B cell (primary cell): ENCODE results near the gene PFDN6. TPM values are rescaled to one million over a fixed set of nuclear protein-coding genes. Genes with fewer than 3 reads are reported as not detected.

ENCODE experiments used
- ATAC-seq: fragments of 200-7000 bp; cut with Tn5 transposase; one replicate; pipeline ENCODE4 v1.10.0; 2021; ENCODE audit warnings: low read depth, mild to moderate bottlenecking, moderate number of reproducible peaks, moderate library complexity
- CTCF ChIA-PET: fragments of 350-600 bp; sonication (Branson Sonifier 250); formaldehyde crosslinking; loops from one replicate; lab custom pipeline; 2021; ENCODE audit warnings: antibody characterized with exemption, inconsistent platforms; lab: Charles Lee
- POLR2A ChIA-PET: fragments of 350-600 bp; sonication (Branson Sonifier 250); formaldehyde crosslinking; loops from one replicate; lab custom pipeline; 2021; ENCODE audit warnings: antibody characterized with exemption; lab: Charles Lee
- DNase-seq: peaks from one replicate; pipeline ENCODE4 v3.0.0; 2013
- H2AFZ ChIP-seq: 2 replicates; pipeline ENCODE4 v1.6.1; 2012; ENCODE audit warnings: mild to moderate bottlenecking, low read depth, low read length; ENCODE audit not compliant: insufficient read depth, poor library complexity, severe bottlenecking
- H3K27ac ChIP-seq, 2 donors: 1 replicate in 1 of 2; 2 replicates in 1 of 2; pipeline ENCODE4 v1.5.1; 2012 to 2013; ENCODE audit warnings: low read length in 2 of 2, mild to moderate bottlenecking in 2 of 2, moderate library complexity in 1 of 2
- H3K27me3 ChIP-seq, 4 experiments: fragments of 200-600 bp in 1 of 4; sonication (generic) in 1 of 4; replicated peaks in 1 of 4; 1 replicate in 2 of 4; 2 replicates in 2 of 4; pipeline versions ENCODE4 v1.6.1 to v1.7.0; 2013 to 2016; ENCODE audit warnings: low read length in 3 of 4, mild to moderate bottlenecking in 2 of 4, mixed read lengths in 1 of 4, moderate library complexity in 1 of 4; ENCODE audit not compliant: insufficient read depth in 4 of 4, control insufficient read depth in 3 of 4; ENCODE audit errors: control extremely low read depth in 1 of 4
- H3K36me3 ChIP-seq, 2 experiments: replicated peaks in 1 of 2; 1 replicate in 1 of 2; 2 replicates in 1 of 2; pipeline versions ENCODE4 v1.6.1 to v1.7.1; 2013; ENCODE audit warnings: low read length in 1 of 2; ENCODE audit not compliant: insufficient read depth in 2 of 2, control insufficient read depth in 1 of 2; ENCODE audit errors: control extremely low read depth in 1 of 2, extremely low read depth in 1 of 2
- H3K4me1 ChIP-seq, 2 donors: fragments of 200-600 bp in 1 of 2; sonication (generic) in 1 of 2; 1 replicate in 1 of 2; 2 replicates in 1 of 2; pipeline versions ENCODE4 v1.5.1 to v1.6.1; 2013 to 2017; ENCODE audit warnings: low read length in 2 of 2; ENCODE audit not compliant: control insufficient read depth in 2 of 2, insufficient read depth in 2 of 2
- H3K4me2 ChIP-seq: replicated peaks from 2 replicates; pipeline ENCODE3; 2012; ENCODE audit warnings: mild to moderate bottlenecking, low read depth, low read length; ENCODE audit not compliant: poor library complexity, severe bottlenecking
- H3K4me3 ChIP-seq, 5 experiments: fragments of 200-600 bp in 1 of 5; sonication (generic) in 1 of 5; 1 replicate in 3 of 5; 2 replicates in 2 of 5; pipeline versions ENCODE4 v1.5.1 to v1.7.0; 2011 to 2016; ENCODE audit warnings: low read length in 4 of 5, mild to moderate bottlenecking in 4 of 5, low read depth in 2 of 5, control low read depth in 1 of 5, moderate library complexity in 1 of 5; ENCODE audit not compliant: insufficient read depth in 1 of 5; ENCODE audit errors: control extremely low read depth in 1 of 5, extremely low read depth in 1 of 5
- H3K79me2 ChIP-seq: fragments of 200-600 bp; sonication (generic); one replicate; pipeline ENCODE4 v1.6.0; 2016; ENCODE audit warnings: low read length; ENCODE audit not compliant: control insufficient read depth, insufficient read depth
- H3K9ac ChIP-seq: fragments of 200-600 bp; sonication (generic); 2 replicates; pipeline ENCODE4 v1.6.1; 2017; ENCODE audit warnings: mild to moderate bottlenecking, low read length, moderate library complexity
- H3K9me3 ChIP-seq, 3 donors: one replicate each; pipeline versions ENCODE4 v1.6.1 to v1.7.1; 2013; ENCODE audit warnings: low read length in 2 of 3; ENCODE audit not compliant: control insufficient read depth in 2 of 3, insufficient read depth in 1 of 3; ENCODE audit errors: control extremely low read depth in 1 of 3
- H4K20me1 ChIP-seq: 2 replicates; pipeline ENCODE4 v1.6.0; 2012; ENCODE audit warnings: mild to moderate bottlenecking, low read length; ENCODE audit not compliant: insufficient read depth, control insufficient read depth, poor library complexity, severe bottlenecking
- H3K27ac Mint-ChIP-seq: one replicate; pipeline ENCODE4 v1.8.0; 2021; ENCODE audit warnings: mixed read lengths
- H3K27me3 Mint-ChIP-seq: one replicate; pipeline ENCODE4 v1.8.0; 2021; ENCODE audit warnings: mixed read lengths
- H3K4me1 Mint-ChIP-seq: one replicate; pipeline ENCODE4 v1.8.0; 2021; ENCODE audit warnings: mixed read lengths
- H3K4me3 Mint-ChIP-seq: one replicate; pipeline ENCODE4 v1.8.0; 2021; ENCODE audit warnings: mixed read lengths
- H3K9me3 Mint-ChIP-seq: one replicate; pipeline ENCODE4 v1.8.0; 2022; ENCODE audit warnings: mixed read lengths; ENCODE audit not compliant: insufficient read depth
- EZH2 ChIP-seq: IDR thresholded peaks from 2 replicates; pipeline ENCODE4 v1.6.1; 2012; ENCODE audit warnings: borderline replicate concordance, low read depth, mild to moderate bottlenecking, moderate library complexity, low read length; ENCODE audit not compliant: insufficient read depth, poor library complexity, severe bottlenecking
- WGBS: methylation state at CpG from one replicate; pipeline ENCODE4 v1.1.5; 2013; ENCODE audit warnings: missing lambda C conversion rate; ENCODE audit not compliant: insufficient coverage; 5-methylcytosine and 5-hydroxymethylcytosine counted together
- intact Hi-C: fragments of 100-400 bp; cut with micrococcal nuclease; formaldehyde crosslinking; loops from one replicate; pipeline ENCODE4 v1.10.0; 2022
- polyA plus RNA-seq: library from polyadenylated mRNA; depleted of rRNA; stranded (reverse); fragments of >200 nt; gene quantifications from 2 replicates; pipeline ENCODE4 v1.2.3, GENCODE V29; 2012
- total RNA-seq, 2 donors: library from RNA; stranded (reverse); fragments of 120-200 nt in 1 of 2; gene quantifications; 1 replicate in 1 of 2; 2 replicates in 1 of 2; pipeline versions ENCODE4 v1.2.3 to v1.2.4, GENCODE V29; 2013 to 2022
- TF ChIP-seq, protein P1 (sequence below): fragments of 200-600 bp; IDR thresholded peaks from one replicate; pipeline ENCODE4 v1.8.0; 2022; ENCODE audit warnings: antibody characterized with exemption, mild to moderate bottlenecking

The PFDN6 gene
- total and polyA plus RNA-seq, 2 donors (not counting 1 experiment from before 2014, with no cell fraction given) = 33.2 to 51.1 TPM

DNA sequence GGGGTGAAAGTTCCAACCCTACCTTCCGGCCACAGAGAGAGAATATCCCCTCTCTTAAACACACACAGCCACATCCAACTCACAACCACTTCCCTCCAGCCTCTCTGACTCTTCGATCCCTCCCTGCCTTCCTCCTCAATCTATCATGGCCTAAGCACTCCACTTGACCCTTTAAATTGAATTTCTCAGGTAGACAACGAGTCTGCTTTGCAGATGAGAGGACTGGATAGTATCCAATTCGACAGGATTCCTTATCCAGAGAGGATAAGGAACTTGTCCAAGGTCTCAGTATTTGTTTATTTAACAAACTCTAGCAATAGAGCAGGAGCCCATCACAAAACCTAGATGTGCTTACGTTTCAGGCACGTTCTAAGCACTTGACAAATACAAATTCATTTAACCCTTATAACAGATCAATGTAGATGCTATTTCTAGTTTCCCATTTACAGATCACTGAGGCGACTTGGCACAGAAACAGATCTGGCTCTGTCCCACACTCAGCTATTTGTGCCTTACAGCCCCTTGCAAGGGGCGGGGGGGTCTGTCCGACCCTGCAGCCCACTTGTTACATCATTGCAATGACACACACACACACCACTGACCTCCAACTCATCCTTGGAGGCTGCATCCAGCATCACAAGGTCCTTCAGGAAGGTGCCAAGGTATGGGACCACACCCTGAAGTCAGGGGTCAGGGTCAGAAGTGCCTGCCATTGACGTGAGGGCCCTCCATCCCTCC lies 4.9 kb downstream of the PFDN6 start:
- Mint-ChIP-seq H3K4me3 (no peak overlapping the region), H3K9me3 (no peaks in the 10 kb centered on the region), H3K4me1 (peaks cover 38% of the 10 kb centered on the region), H3K27me3 (no peaks in the 10 kb centered on the region), H3K27ac (peak overlapping the region; percentile 53)
- Histone ChIP-seq H3K4me1 (peaks cover 16 to 26% of the 10 kb centered on the region in 2 donors), H4K20me1 (peaks cover 20% of the 10 kb centered on the region), H3K27me3 (no peaks in the 10 kb centered on the region), H2AFZ (no peak overlapping the region), H3K4me2 (no peak overlapping the region), H3K79me2 (peaks cover 25% of the 10 kb centered on the region), H3K4me3 (no peak overlapping the region), H3K9ac (no peak overlapping the region), H3K9me3 (no peaks in the 10 kb centered on the region), H3K36me3 (peaks cover 0 to 60% of the 10 kb centered on the region in 2 experiments), H3K27ac (no peak overlapping the region)
- ChIA-PET CTCF (interaction anchor here (1.8 kb wide), 1 partner anchor 17 kb away, joined by 4 read pairs; the partner anchor contains the start of gene B3GALT4), POLR2A (interaction anchor here (0.5 kb wide), 1 partner anchor 96 kb away, joined by 6 read pairs; no protein-coding TSS in a partner anchor)
- intact Hi-C loops = no loop called here
- 95% methylated on average over 8 of the region's 10 CpGs for WGBS
- DNase-seq = no peak
- TF ChIP-seq, protein P1, sequence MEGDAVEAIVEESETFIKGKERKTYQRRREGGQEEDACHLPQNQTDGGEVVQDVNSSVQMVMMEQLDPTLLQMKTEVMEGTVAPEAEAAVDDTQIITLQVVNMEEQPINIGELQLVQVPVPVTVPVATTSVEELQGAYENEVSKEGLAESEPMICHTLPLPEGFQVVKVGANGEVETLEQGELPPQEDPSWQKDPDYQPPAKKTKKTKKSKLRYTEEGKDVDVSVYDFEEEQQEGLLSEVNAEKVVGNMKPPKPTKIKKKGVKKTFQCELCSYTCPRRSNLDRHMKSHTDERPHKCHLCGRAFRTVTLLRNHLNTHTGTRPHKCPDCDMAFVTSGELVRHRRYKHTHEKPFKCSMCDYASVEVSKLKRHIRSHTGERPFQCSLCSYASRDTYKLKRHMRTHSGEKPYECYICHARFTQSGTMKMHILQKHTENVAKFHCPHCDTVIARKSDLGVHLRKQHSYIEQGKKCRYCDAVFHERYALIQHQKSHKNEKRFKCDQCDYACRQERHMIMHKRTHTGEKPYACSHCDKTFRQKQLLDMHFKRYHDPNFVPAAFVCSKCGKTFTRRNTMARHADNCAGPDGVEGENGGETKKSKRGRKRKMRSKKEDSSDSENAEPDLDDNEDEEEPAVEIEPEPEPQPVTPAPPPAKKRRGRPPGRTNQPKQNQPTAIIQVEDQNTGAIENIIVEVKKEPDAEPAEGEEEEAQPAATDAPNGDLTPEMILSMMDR = no peak
- no peak for TF ChIP-seq EZH2
- no peak for ATAC-seq
